CD14-positive monocyte (primary cell): ENCODE results near the gene DPH1. TPM values are rescaled to one million over a fixed set of nuclear protein-coding genes. Genes with fewer than 3 reads are reported as not detected.

Experiments used
- DNase-seq, 3 donors: peaks; one replicate each; pipeline ENCODE4 v3.0.0-alpha.2; 2011 to 2022
- H2AFZ ChIP-seq: 2 replicates; pipeline ENCODE4 v1.6.0; 2012; ENCODE audit warnings: mild to moderate bottlenecking, low read depth, low read length, inconsistent platforms; ENCODE audit not compliant: insufficient read depth, poor library complexity, severe bottlenecking
- H3K27ac ChIP-seq, 2 donors: 1 replicate in 1 of 2; 2 replicates in 1 of 2; pipeline ENCODE4 v1.5.1; 2012 to 2013; ENCODE audit warnings: low read length in 2 of 2, control low read depth in 1 of 2, inconsistent platforms in 1 of 2, low read depth in 1 of 2, mild to moderate bottlenecking in 1 of 2
- H3K27me3 ChIP-seq, 2 donors: one replicate each; pipeline versions ENCODE4 v1.6.0 to v1.6.1; 2011 to 2013; ENCODE audit warnings: low read length in 2 of 2; ENCODE audit not compliant: control insufficient read depth in 2 of 2, insufficient read depth in 2 of 2
- H3K36me3 ChIP-seq, 2 donors: replicated peaks in 1 of 2; 1 replicate in 1 of 2; 2 replicates in 1 of 2; pipeline versions ENCODE4 v1.5.1 to v1.6.1; 2012 to 2013; ENCODE audit warnings: low read length in 2 of 2, control low read depth in 1 of 2, inconsistent platforms in 1 of 2, mild to moderate bottlenecking in 1 of 2; ENCODE audit not compliant: insufficient read depth in 2 of 2, control insufficient read depth in 1 of 2
- H3K4me1 ChIP-seq, 2 donors: 1 replicate in 1 of 2; 2 replicates in 1 of 2; pipeline versions ENCODE4 v1.5.1 to v1.6.1; 2012 to 2013; ENCODE audit warnings: low read length in 2 of 2, control low read depth in 1 of 2, inconsistent platforms in 1 of 2, mild to moderate bottlenecking in 1 of 2, moderate library complexity in 1 of 2; ENCODE audit not compliant: insufficient read depth in 2 of 2, control insufficient read depth in 1 of 2
- H3K4me2 ChIP-seq: replicated peaks from 2 replicates; pipeline ENCODE3; 2012; ENCODE audit warnings: low read length, moderate library complexity, mild to moderate bottlenecking; ENCODE audit not compliant: poor library complexity, severe bottlenecking; ENCODE audit errors: extremely low read depth
- H3K4me3 ChIP-seq, 3 experiments: fragments of 200-600 bp in 1 of 3; sonication (generic) in 1 of 3; replicated peaks in 1 of 3; 1 replicate in 2 of 3; 2 replicates in 1 of 3; pipeline ENCODE4 v1.5.1; 2011 to 2013; ENCODE audit warnings: low read length in 3 of 3, mild to moderate bottlenecking in 3 of 3, control low read depth in 2 of 3, low read depth in 2 of 3, inconsistent platforms in 1 of 3, moderate library complexity in 1 of 3
- H3K79me2 ChIP-seq: 2 replicates; pipeline ENCODE4 v1.6.0; 2012; ENCODE audit warnings: mild to moderate bottlenecking, control low read depth, inconsistent platforms, low read length, moderate library complexity; ENCODE audit not compliant: insufficient read depth
- H3K9ac ChIP-seq: 2 replicates; pipeline ENCODE4 v1.6.0; 2017; ENCODE audit warnings: low read length, mild to moderate bottlenecking; ENCODE audit not compliant: insufficient read depth, poor library complexity, severe bottlenecking
- H3K9me3 ChIP-seq, 2 donors: replicated peaks in 1 of 2; 1 replicate in 1 of 2; 2 replicates in 1 of 2; pipeline versions ENCODE4 v1.5.1 to v1.6.1; 2012 to 2013; ENCODE audit warnings: low read length in 2 of 2, control low read depth in 1 of 2; ENCODE audit not compliant: control insufficient read depth in 1 of 2, insufficient read depth in 1 of 2
- H4K20me1 ChIP-seq: 2 replicates; pipeline ENCODE4 v1.6.0; 2012; ENCODE audit warnings: mild to moderate bottlenecking, low read length, control low read depth, moderate library complexity; ENCODE audit not compliant: insufficient read depth
- H3K27ac Mint-ChIP-seq, 7 donors: one replicate each; pipeline ENCODE4 v1.8.0; 2020; ENCODE audit warnings: mild to moderate bottlenecking in 7 of 7, mixed read lengths in 7 of 7, moderate library complexity in 6 of 7, inconsistent platforms in 2 of 7
- H3K27me3 Mint-ChIP-seq, 3 donors: one replicate each; pipeline ENCODE4 v1.8.0; 2021 to 2022; ENCODE audit warnings: low read depth in 3 of 3, mild to moderate bottlenecking in 3 of 3, mixed read lengths in 3 of 3, moderate library complexity in 3 of 3, inconsistent platforms in 1 of 3
- H3K36me3 Mint-ChIP-seq, 2 donors: one replicate each; pipeline ENCODE4 v1.8.0; 2020; ENCODE audit warnings: mixed read lengths in 2 of 2, inconsistent platforms in 1 of 2, mild to moderate bottlenecking in 1 of 2
- H3K4me1 Mint-ChIP-seq: one replicate; pipeline ENCODE4 v1.8.0; 2020; ENCODE audit warnings: mild to moderate bottlenecking, mixed read lengths
- H3K4me3 Mint-ChIP-seq, 2 donors: one replicate each; pipeline ENCODE4 v1.8.0; 2020; ENCODE audit warnings: mild to moderate bottlenecking in 2 of 2, mixed read lengths in 2 of 2, moderate library complexity in 1 of 2
- H3K9me3 Mint-ChIP-seq, 7 donors: one replicate each; pipeline ENCODE4 v1.8.0; 2020 to 2022; ENCODE audit warnings: mixed read lengths in 7 of 7, mild to moderate bottlenecking in 6 of 7, moderate library complexity in 6 of 7, inconsistent platforms in 2 of 7
- CTCF ChIP-seq: fragments of 200-600 bp; IDR thresholded peaks from one replicate; pipeline ENCODE4 v1.8.0; 2022; ENCODE audit warnings: antibody characterized with exemption, mild to moderate bottlenecking
- WGBS: methylation state at CpG from one replicate; pipeline ENCODE4 v1.1.5; 2013; ENCODE audit warnings: missing lambda C conversion rate; ENCODE audit not compliant: insufficient coverage; 5-methylcytosine and 5-hydroxymethylcytosine counted together
- intact Hi-C, 2 donors: fragments of 100-400 bp; cut with micrococcal nuclease; formaldehyde crosslinking; loops; one replicate each; pipeline versions ENCODE4 v1.15.0 to v1.15.1; 2023
- polyA plus RNA-seq, 3 donors: library from polyadenylated mRNA; depleted of rRNA in 1 of 3; unstranded in 2 of 3; stranded (reverse) in 1 of 3; fragments of 300-500 nt in 2 of 3; fragments of >200 nt in 1 of 3; fragmentation: Illumina TruSeq in 2 of 3; gene quantifications; 1 replicate in 2 of 3; 2 replicates in 1 of 3; pipeline ENCODE4 v1.2.3, GENCODE V29; 2012 to 2021

DPH1 gene
- polyA plus RNA-seq, 3 donors, result 7.5 to 29.4 (median 9.3) TPM

DNA sequence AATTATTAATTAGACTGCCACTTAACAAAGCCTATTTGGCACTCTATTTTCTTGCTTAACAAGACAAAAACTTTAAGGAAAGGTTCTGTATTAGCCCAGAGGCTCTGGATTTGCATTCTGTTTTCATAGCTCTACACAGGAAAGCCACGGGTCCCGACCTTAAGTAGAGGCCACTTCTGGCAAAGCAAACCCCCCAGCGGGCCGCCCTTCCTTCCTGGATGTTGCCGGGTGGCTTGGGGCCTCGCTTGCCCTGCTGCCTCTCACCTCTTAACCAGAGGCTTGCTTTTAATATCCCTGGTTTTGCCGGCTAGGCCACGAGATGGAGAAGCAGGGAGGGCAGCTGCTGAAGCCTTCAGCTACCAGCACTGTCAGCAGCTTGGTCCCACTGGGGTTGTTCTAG, 9.2 kb upstream of the DPH1 start:
- intact Hi-C loops, result loop anchor here in 1 of 2 donors (10.0 kb wide), 1 partner anchor 136 kb away; no protein-coding TSS in a partner anchor
- 7% methylated on average over 3 of the region's 8 CpGs for WGBS
- H3K4me3 Mint-ChIP-seq, result no peak overlapping the region
- H3K27me3 ChIP-seq, result peaks cover 10 to 50% of the 10 kb centered on the region in 2 donors
- no peak for TF ChIP-seq CTCF
- no peak overlapping the region for H3K4me2 ChIP-seq
- no peak overlapping the region for H3K27ac ChIP-seq
- peaks cover 19% of the 10 kb centered on the region for H3K4me1 Mint-ChIP-seq
- H4K20me1 ChIP-seq, result no peaks in the 10 kb centered on the region
- H3K79me2 ChIP-seq, result no peaks in the 10 kb centered on the region
- H3K4me3 ChIP-seq, result no peak overlapping the region
- H3K9me3 ChIP-seq, result peaks cover 2% of the 10 kb centered on the region in 2 donors
- no peak overlapping the region for H2AFZ ChIP-seq
- peaks cover 20 to 30% of the 10 kb centered on the region in 2 donors for H3K4me1 ChIP-seq
- H3K9ac ChIP-seq, result no peak overlapping the region
- H3K27me3 Mint-ChIP-seq, result peaks cover 33 to 71% (median 48%) of the 10 kb centered on the region in 3 donors
- H3K9me3 Mint-ChIP-seq, result peaks cover 0 to 10% (median 3%) of the 10 kb centered on the region in 7 donors
- H3K36me3 ChIP-seq, result no peaks in the 10 kb centered on the region
- no peak overlapping the region for H3K27ac Mint-ChIP-seq
- peaks cover 0 to under 1% of the 10 kb centered on the region in 2 donors for H3K36me3 Mint-ChIP-seq
- DNase-seq, result no peak

DNA sequence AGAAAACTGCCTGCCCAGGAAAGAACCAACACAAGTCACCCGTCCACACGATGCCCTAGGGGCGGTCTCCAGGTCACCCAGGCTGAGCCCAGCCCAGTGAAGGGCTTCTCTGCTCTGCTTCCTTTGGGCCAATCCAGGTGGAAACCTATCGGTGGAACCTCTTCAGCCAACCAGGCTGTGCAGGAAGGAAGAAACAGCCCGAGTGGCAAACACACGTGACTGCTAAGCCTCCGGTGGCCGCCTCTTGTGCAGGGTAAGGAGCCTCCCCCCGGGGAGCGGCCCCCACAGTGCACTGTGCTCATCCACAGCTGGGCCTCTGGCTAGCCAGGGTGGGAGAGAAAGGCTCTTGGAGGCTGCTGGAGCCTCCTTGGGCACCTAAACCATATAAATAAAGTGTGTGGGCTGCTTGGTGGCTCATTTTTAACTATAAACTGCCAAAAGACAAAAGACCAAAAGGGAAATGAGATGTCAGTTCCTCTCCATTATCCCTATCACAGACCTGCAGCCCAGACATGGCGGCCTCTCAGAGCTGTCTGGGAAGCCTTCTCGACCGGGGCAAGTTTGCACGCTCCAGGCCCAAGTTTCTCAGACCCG, 7.2 kb upstream of the DPH1 start:
- DNase-seq, result no peak
- Histone ChIP-seq H3K27ac (no peak overlapping the region), H3K4me3 (peak overlapping the region in 1 of 3 experiments; percentile 24), H3K36me3 (no peaks in the 10 kb centered on the region), H3K4me1 (peaks cover 26 to 37% of the 10 kb centered on the region in 2 donors), H3K4me2 (peak overlapping the region; percentile 84), H3K9me3 (peaks cover 8 to 9% of the 10 kb centered on the region in 2 donors), H2AFZ (no peak overlapping the region), H4K20me1 (no peaks in the 10 kb centered on the region), H3K27me3 (peaks cover 25 to 71% of the 10 kb centered on the region in 2 donors), H3K9ac (no peak overlapping the region), H3K79me2 (no peaks in the 10 kb centered on the region)
- 22% methylated on average over 14 of the region's 15 CpGs for WGBS
- peaks cover 0 to 23% (median 14%) of the 10 kb centered on the region in 7 donors for H3K9me3 Mint-ChIP-seq
- H3K4me1 Mint-ChIP-seq, result peaks cover 26% of the 10 kb centered on the region
- peak overlapping the region in 1 of 7 donors; percentile 56 for H3K27ac Mint-ChIP-seq
- intact Hi-C loops, result loop anchor here in 1 of 2 donors (10.0 kb wide), 1 partner anchor 138 kb away; no protein-coding TSS in a partner anchor
- H3K27me3 Mint-ChIP-seq, result peaks cover 50 to 91% (median 67%) of the 10 kb centered on the region in 3 donors
- H3K4me3 Mint-ChIP-seq, result peak overlapping the region; percentile 20 to 68
- H3K36me3 Mint-ChIP-seq, result peaks cover 5 to 7% of the 10 kb centered on the region in 2 donors
- TF ChIP-seq CTCF, result no peak
